GM12878 (cell line): Measurements from ENCODE around the gene KRT79. TPM values are rescaled to one million over a fixed set of nuclear protein-coding genes. Genes with fewer than 3 reads are reported as not detected.

Experiments used
- ATAC-seq: fragments of 200-7000 bp; cut with Tn5 transposase; 3 replicates; pipeline ENCODE4 v1.9.1; 2020; ENCODE audit warnings: mild to moderate bottlenecking, moderate library complexity
- BruUV-seq: library from RNA; stranded (reverse); fragments of 400-500 nt; replicated peaks from 2 replicates; lab custom pipeline; 2021; lab: Mats Ljungman, UMichigan
- CTCF ChIA-PET: fragments of 300-600 bp; sonication (Branson Sonifier 250); formaldehyde crosslinking; extraction: SDS; loops from one replicate; lab custom pipeline; 2021; ENCODE audit warnings: inconsistent platforms; lab: Yijun Ruan, JAX
- POLR2A ChIA-PET: fragments of 350-600 bp; formaldehyde crosslinking; extraction: SDS; loops from one replicate; lab custom pipeline; 2021; ENCODE audit warnings: inconsistent platforms; lab: Charles Lee
- RAD21 ChIA-PET: fragments of 300-600 bp; sonication (Branson Sonifier 250); formaldehyde crosslinking; loops from one replicate; lab custom pipeline; 2023; ENCODE audit warnings: antibody characterized with exemption; ENCODE audit not compliant: unreplicated experiment; lab: Charles Lee
- SMC1A ChIA-PET: fragments of 300-600 bp; sonication (Branson Sonifier 250); formaldehyde crosslinking; loops from one replicate; lab custom pipeline; 2023; ENCODE audit not compliant: unreplicated experiment, uncharacterized antibody; lab: Charles Lee
- DNase-seq: peaks from one replicate; pipeline ENCODE4 v3.0.0-alpha.2; 2011; ENCODE audit warnings: low read depth, low spot score
- FAIRE-seq: peaks from 3 replicates; lab custom pipeline; 2011; peaks lifted over from hg19 to GRCh38; lab: Jason Lieb, UNC
- H2AFZ ChIP-seq: 2 replicates; pipeline ENCODE4 v1.6.0; 2011; ENCODE audit warnings: low read depth, low read length, control low read depth; ENCODE audit not compliant: control insufficient read depth
- H3K27ac ChIP-seq: 2 replicates; pipeline ENCODE4 v1.5.1; 2011; ENCODE audit warnings: control low read depth; ENCODE audit not compliant: control insufficient read depth, insufficient read depth
- H3K27me3 ChIP-seq, 2 experiments: replicated peaks in 1 of 2; 2 replicates each; pipeline versions ENCODE4 v1.6.0 to v1.6.1; 2011; ENCODE audit warnings: low read length in 1 of 2; ENCODE audit not compliant: control insufficient read depth in 2 of 2, insufficient read depth in 2 of 2
- H3K36me3 ChIP-seq, 2 experiments: 2 replicates each; pipeline ENCODE4 v1.5.1; 2011; ENCODE audit warnings: low read length in 1 of 2; ENCODE audit not compliant: control insufficient read depth in 2 of 2, insufficient read depth in 2 of 2
- H3K4me1 ChIP-seq: 2 replicates; pipeline ENCODE4 v1.6.1; 2011; ENCODE audit warnings: mild to moderate bottlenecking, low read length, moderate library complexity, mixed read lengths; ENCODE audit not compliant: control insufficient read depth, insufficient read depth
- H3K4me2 ChIP-seq: 2 replicates; pipeline ENCODE4 v1.6.0; 2011; ENCODE audit warnings: control low read depth; ENCODE audit not compliant: control insufficient read depth, insufficient read depth
- H3K4me3 ChIP-seq: fragments of 200-600 bp; sonication (generic); 2 replicates; pipeline ENCODE4 v1.5.1; 2016
- H3K79me2 ChIP-seq: 2 replicates; pipeline ENCODE4 v1.6.0; 2011; ENCODE audit warnings: low read length; ENCODE audit not compliant: control insufficient read depth, insufficient read depth
- H3K9ac ChIP-seq: 2 replicates; pipeline ENCODE4 v1.8.0; 2011; ENCODE audit warnings: low read length, control low read depth, mixed read lengths; ENCODE audit not compliant: control insufficient read depth, insufficient read depth
- H3K9me3 ChIP-seq: replicated peaks from 3 replicates; pipeline ENCODE4 v1.5.1; 2011; ENCODE audit warnings: mild to moderate bottlenecking, low read length; ENCODE audit not compliant: control insufficient read depth, insufficient read depth
- H4K20me1 ChIP-seq: 2 replicates; pipeline ENCODE4 v1.6.0; 2011; ENCODE audit not compliant: control insufficient read depth, insufficient read depth
- BHLHE40 ChIP-seq, 2 experiments: fragments of 450-650 bp in 1 of 2; IDR thresholded peaks; 2 replicates each; pipeline ENCODE4 v1.6.1; 2011 to 2017; ENCODE audit warnings: low read depth in 2 of 2, borderline replicate concordance in 1 of 2, improper control_type of control experiment in 1 of 2, low read length in 1 of 2, mild to moderate bottlenecking in 1 of 2
- CHD2 ChIP-seq: IDR thresholded peaks from 2 replicates; pipeline ENCODE4 v1.6.1; 2011; ENCODE audit warnings: low read depth, low read length, improper control_type of control experiment, borderline replicate concordance
- JUND ChIP-seq: IDR thresholded peaks from 2 replicates; pipeline ENCODE4 v1.6.1; 2012; ENCODE audit warnings: low read depth, mild to moderate bottlenecking, low read length, improper control_type of control experiment, moderate library complexity
- NFIC ChIP-seq: IDR thresholded peaks from 2 replicates; pipeline ENCODE4 v1.6.1; 2012; ENCODE audit warnings: low read depth, mild to moderate bottlenecking, inconsistent platforms, low read length, moderate library complexity
- SRF ChIP-seq, 2 experiments: IDR thresholded peaks; 2 replicates each; pipeline ENCODE4 v1.6.1; 2011; ENCODE audit warnings: low read depth in 2 of 2, low read length in 2 of 2, mild to moderate bottlenecking in 1 of 2, moderate library complexity in 1 of 2
- SUPT20H ChIP-seq: IDR thresholded peaks from 2 replicates; pipeline ENCODE4 v1.6.1; 2011; ENCODE audit warnings: low read depth, mild to moderate bottlenecking, low read length, moderate library complexity, borderline replicate concordance; ENCODE audit not compliant: control insufficient read depth
- WGBS: methylation state at CpG from one replicate; pipeline ENCODE4 v1.1.6; 2016; ENCODE audit warnings: low lambda C conversion rate; ENCODE audit not compliant: insufficient replicate concordance, insufficient coverage; ENCODE audit errors: missing lambda C conversion rate; 5-methylcytosine and 5-hydroxymethylcytosine counted together
- in situ Hi-C: fragments of 300-500 bp; cut with MboI; formaldehyde crosslinking; loops from 9 replicates; pipeline ENCODE4 v1.14.3; 2018; ENCODE audit warnings: mixed read lengths
- intact Hi-C: fragments of 100-400 bp; cut with micrococcal nuclease; formaldehyde crosslinking; loops from one replicate; pipeline ENCODE4 v1.14.2; 2022; ENCODE audit not compliant: unreplicated experiment
- polyA plus RNA-seq, 11 experiments: library from polyadenylated mRNA; depleted of rRNA in 4 of 11; unstranded in 6 of 11; stranded (reverse) in 5 of 11; fragments of >200 nt; fragmentation: Nextera tagmentation in 4 of 11; fragmentation: Illumina TruSeq in 1 of 11; extraction: Ambion mirVana in 4 of 11; extraction: Trizol in 1 of 11; gene quantifications; 1 replicate in 1 of 11; 2 replicates in 10 of 11; pipeline versions ENCODE4 v1.2.1 to v1.2.3, GENCODE V29; 2011 to 2016; ENCODE audit warnings: inconsistent platforms in 2 of 11, missing spikeins in 2 of 11, low read depth in 1 of 11
- total RNA-seq, 4 experiments: library from RNA; depleted of rRNA in 3 of 4; stranded (reverse); fragments of >200 nt in 3 of 4; fragmentation: Illumina TruSeq in 1 of 4; extraction: Trizol in 1 of 4; gene quantifications; 2 replicates each; pipeline versions ENCODE4 v1.2.1 to v1.2.3, GENCODE V29; 2013 to 2021
- TF ChIP-seq, protein P1 (sequence below): fragments of 450-650 bp; IDR thresholded peaks from 2 replicates; pipeline ENCODE4 v1.6.1; 2017; ENCODE audit warnings: borderline replicate concordance
- TF ChIP-seq, protein P2 (sequence below): IDR thresholded peaks from 2 replicates; pipeline ENCODE4 v1.6.1; 2012; ENCODE audit warnings: low read depth, low read length, improper control_type of control experiment
- TF ChIP-seq, protein P3 (sequence below): fragments of 450-650 bp; IDR thresholded peaks from 2 replicates; pipeline ENCODE4 v1.6.1; 2018; ENCODE audit warnings: borderline replicate concordance, mild to moderate bottlenecking; ENCODE audit not compliant: partially characterized antibody
- TF ChIP-seq, protein P4 (sequence below): fragments of 450-650 bp; IDR thresholded peaks from 2 replicates; pipeline ENCODE4 v1.6.1; 2017; ENCODE audit warnings: mild to moderate bottlenecking

Gene KRT79
- total and polyA plus RNA-seq, 10 of the 15 experiments (the other 5 are each of a cell fraction or from before 2014, with no cell fraction given) = 0.03 to 0.09 (median 0.07) TPM; not detected in 7

DNA sequence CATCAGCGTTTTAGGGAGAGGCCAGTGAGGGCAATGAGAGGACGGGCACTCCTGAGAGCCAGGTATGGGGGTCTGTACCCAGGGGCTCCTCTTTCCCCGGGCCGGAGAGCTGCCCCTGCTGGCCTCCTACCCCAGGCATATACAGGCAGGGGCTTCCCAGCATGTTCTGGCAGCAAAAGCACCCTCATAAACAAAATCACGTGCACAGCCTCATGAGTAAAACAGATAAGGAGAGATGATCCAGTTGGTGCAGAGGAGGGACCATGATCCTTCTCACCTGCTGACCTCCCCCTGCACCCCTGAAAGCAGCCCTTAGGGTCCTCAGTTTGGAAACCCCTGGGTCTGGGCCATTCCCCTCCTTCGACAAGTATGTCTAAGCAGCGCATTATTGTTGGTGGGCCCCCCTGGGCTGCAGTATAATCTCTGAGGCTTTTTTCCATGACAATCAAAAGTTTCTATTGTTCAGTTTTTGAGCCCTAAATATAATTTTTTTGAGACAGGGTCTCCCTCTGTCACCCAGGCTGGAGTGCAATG is 15.2 kb downstream of the KRT79 start:
- ChIA-PET POLR2A (no interaction called here), CTCF (no interaction called here), SMC1A (no interaction called here), RAD21 (no interaction called here)
- Histone ChIP-seq H4K20me1 (no peaks in the 10 kb centered on the region; the same call in 1 of the 2 replicates), H3K4me2 (no peak overlapping the region), H3K27me3 (peaks cover 0 to 6% of the 10 kb centered on the region in 2 experiments; a peak in 1 of 4 replicates), H3K27ac (no peak overlapping the region), H2AFZ (no peak overlapping the region), H3K4me1 (no peaks in the 10 kb centered on the region), H3K36me3 (no peaks in the 10 kb centered on the region), H3K4me3 (no peak overlapping the region), H3K9me3 (no peaks in the 10 kb centered on the region), H3K79me2 (no peaks in the 10 kb centered on the region), H3K9ac (no peak overlapping the region)
- 10% methylated on average over 7 of the region's 7 CpGs for WGBS
- TF ChIP-seq BHLHE40 (IDR thresholded peaks at IDR 0.05; ENCODE audit: borderline replicate concordance in 1 of 2, low read depth in 2 of 2, low read length in 1 of 2) = peak in 1 of 2 experiments; percentile 14; a peak in 1 of 4 replicates
- TF ChIP-seq CHD2 = no peak
- TF ChIP-seq SRF (IDR thresholded peaks at IDR 0.05; ENCODE audit: low read depth in 2 of 2, low read length in 2 of 2) = no peak
- in situ Hi-C loops = no loop called here
- no TSS peak for BruUV-seq
- DNase-seq = no peak
- no peak for ATAC-seq
- no peak for FAIRE-seq
- intact Hi-C loops = no loop called here

DNA sequence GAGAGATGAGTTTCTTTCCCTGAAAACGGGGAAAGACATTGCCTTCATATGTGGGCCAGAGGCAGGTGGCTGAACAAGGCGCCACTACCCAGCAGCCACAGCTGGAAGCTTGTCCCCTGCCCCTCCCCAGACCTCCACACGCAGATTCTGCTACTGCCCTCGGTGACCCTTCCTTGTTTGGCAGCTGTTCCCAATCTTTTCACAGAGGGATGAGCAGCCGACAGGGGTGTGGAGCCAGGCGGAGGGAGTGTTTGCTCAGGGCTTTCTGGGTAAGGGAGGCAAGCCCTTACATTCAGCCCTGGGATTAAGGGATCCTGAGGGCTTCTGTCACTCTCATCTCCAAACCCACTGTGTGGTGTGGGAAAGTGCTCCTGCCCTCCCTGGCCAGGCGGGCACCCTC is 15.7 kb downstream of the KRT79 start:
- no peak for DNase-seq
- no peaks in the 10 kb centered on the region for H3K4me1 ChIP-seq
- H3K4me3 ChIP-seq = no peak overlapping the region
- no peak for FAIRE-seq
- no peak overlapping the region for H3K9ac ChIP-seq
- H3K27me3 ChIP-seq = peaks cover 0 to 7% of the 10 kb centered on the region in 2 experiments; a peak in 1 of 4 replicates
- in situ Hi-C loops (no loop called here), intact Hi-C loops (no loop called here)
- ATAC-seq = no peak
- ChIA-PET RAD21 (no interaction called here), POLR2A (no interaction called here), SMC1A (interaction anchor here (0.5 kb wide), 1 partner anchor 1897 kb away, joined by 3 read pairs; no protein-coding TSS in a partner anchor), CTCF (no interaction called here)
- H4K20me1 ChIP-seq = no peaks in the 10 kb centered on the region; the same call in 1 of the 2 replicates
- no TSS peak for BruUV-seq
- H2AFZ ChIP-seq = no peak overlapping the region
- H3K4me2 ChIP-seq = no peak overlapping the region
- WGBS = 9% methylated on average over 7 of the region's 7 CpGs
- no peak overlapping the region for H3K27ac ChIP-seq
- no peaks in the 10 kb centered on the region for H3K36me3 ChIP-seq
- H3K79me2 ChIP-seq = no peaks in the 10 kb centered on the region
- H3K9me3 ChIP-seq = no peaks in the 10 kb centered on the region
- TF ChIP-seq SUPT20H (no peak), NFIC (no peak), JUND (no peak)
- TF ChIP-seq, protein P1, sequence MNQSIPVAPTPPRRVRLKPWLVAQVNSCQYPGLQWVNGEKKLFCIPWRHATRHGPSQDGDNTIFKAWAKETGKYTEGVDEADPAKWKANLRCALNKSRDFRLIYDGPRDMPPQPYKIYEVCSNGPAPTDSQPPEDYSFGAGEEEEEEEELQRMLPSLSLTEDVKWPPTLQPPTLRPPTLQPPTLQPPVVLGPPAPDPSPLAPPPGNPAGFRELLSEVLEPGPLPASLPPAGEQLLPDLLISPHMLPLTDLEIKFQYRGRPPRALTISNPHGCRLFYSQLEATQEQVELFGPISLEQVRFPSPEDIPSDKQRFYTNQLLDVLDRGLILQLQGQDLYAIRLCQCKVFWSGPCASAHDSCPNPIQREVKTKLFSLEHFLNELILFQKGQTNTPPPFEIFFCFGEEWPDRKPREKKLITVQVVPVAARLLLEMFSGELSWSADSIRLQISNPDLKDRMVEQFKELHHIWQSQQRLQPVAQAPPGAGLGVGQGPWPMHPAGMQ = no peak
- TF ChIP-seq, protein P2, sequence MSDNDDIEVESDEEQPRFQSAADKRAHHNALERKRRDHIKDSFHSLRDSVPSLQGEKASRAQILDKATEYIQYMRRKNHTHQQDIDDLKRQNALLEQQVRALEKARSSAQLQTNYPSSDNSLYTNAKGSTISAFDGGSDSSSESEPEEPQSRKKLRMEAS = no peak
- TF ChIP-seq, protein P3, sequence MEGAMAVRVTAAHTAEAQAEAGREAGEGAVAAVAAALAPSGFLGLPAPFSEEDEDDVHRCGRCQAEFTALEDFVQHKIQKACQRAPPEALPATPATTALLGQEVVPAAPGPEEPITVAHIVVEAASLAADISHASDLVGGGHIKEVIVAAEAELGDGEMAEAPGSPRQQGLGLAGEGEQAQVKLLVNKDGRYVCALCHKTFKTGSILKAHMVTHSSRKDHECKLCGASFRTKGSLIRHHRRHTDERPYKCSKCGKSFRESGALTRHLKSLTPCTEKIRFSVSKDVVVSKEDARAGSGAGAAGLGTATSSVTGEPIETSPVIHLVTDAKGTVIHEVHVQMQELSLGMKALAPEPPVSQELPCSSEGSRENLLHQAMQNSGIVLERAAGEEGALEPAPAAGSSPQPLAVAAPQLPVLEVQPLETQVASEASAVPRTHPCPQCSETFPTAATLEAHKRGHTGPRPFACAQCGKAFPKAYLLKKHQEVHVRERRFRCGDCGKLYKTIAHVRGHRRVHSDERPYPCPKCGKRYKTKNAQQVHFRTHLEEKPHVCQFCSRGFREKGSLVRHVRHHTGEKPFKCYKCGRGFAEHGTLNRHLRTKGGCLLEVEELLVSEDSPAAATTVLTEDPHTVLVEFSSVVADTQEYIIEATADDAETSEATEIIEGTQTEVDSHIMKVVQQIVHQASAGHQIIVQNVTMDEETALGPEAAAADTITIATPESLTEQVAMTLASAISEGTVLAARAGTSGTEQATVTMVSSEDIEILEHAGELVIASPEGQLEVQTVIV = no peak
- TF ChIP-seq, protein P4, sequence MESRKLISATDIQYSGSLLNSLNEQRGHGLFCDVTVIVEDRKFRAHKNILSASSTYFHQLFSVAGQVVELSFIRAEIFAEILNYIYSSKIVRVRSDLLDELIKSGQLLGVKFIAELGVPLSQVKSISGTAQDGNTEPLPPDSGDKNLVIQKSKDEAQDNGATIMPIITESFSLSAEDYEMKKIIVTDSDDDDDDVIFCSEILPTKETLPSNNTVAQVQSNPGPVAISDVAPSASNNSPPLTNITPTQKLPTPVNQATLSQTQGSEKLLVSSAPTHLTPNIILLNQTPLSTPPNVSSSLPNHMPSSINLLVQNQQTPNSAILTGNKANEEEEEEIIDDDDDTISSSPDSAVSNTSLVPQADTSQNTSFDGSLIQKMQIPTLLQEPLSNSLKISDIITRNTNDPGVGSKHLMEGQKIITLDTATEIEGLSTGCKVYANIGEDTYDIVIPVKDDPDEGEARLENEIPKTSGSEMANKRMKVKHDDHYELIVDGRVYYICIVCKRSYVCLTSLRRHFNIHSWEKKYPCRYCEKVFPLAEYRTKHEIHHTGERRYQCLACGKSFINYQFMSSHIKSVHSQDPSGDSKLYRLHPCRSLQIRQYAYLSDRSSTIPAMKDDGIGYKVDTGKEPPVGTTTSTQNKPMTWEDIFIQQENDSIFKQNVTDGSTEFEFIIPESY = no peak
